Choroid plexus epithelial cell (primary cell): ENCODE data around the gene LRRC45.

Experiments used
- DNase-seq: peaks from one replicate; pipeline ENCODE4 v3.0.0-alpha.2; 2010; ENCODE audit warnings: low read depth
- H3K4me3 ChIP-seq: 2 replicates; pipeline ENCODE4 v1.5.1; 2011; ENCODE audit warnings: low read depth, mild to moderate bottlenecking, control low read depth, low read length, moderate library complexity
- TF ChIP-seq, protein P1 (sequence below): conservative IDR thresholded peaks from 2 replicates; pipeline ENCODE4 v1.5.1; 2011; ENCODE audit warnings: low read depth, mild to moderate bottlenecking, control low read depth, inconsistent platforms, low read length, moderate library complexity

The LRRC45 gene

DNA sequence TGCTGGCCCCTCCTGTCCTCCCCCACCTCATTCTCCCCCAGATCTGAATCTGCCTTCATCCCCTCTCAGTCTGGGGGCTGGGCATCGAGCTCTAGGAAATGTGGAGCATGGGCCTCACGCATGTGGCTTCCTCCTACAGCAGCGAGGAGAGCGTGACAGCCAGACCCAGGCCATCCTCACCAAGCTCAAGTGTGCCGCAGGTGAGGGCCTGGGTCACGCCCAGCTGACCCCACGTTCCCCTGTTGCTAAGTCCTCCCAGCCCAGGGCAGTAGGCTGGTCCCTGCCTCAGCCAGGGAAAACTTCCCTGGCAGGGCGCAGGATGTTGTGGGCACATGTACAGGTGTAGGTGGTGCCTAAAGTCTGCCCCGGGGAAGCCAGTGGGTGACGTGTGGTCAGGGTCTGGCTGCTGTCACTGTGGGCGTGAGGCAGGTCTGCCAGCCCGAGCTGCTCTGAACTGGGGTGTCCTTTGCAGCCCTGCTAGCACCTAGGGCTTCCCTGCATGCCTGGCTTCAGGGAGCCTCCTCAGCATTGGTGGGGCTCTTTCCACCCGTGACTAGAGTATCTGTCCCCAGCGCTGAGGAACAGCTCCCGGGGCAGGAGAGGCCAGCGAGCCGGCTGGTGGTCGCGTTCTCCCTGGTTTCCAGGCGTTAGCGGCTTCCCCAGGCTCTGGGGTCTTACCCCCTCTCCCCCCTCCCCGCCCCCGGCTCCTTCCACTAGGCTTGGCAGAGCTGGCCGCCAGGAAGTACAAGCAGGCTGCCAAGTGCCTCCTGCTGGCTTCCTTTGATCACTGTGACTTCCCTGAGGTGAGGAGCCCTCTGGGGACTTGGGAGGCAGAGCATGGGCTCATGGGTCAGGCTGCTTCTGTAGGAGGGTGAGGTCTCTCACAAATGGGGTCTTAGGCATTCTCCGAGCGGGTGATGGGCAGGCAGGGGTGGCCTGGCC, 32.2 kb downstream of the LRRC45 start:
- no peak overlapping the region for H3K4me3 ChIP-seq
- DNase-seq = no peak

DNA sequence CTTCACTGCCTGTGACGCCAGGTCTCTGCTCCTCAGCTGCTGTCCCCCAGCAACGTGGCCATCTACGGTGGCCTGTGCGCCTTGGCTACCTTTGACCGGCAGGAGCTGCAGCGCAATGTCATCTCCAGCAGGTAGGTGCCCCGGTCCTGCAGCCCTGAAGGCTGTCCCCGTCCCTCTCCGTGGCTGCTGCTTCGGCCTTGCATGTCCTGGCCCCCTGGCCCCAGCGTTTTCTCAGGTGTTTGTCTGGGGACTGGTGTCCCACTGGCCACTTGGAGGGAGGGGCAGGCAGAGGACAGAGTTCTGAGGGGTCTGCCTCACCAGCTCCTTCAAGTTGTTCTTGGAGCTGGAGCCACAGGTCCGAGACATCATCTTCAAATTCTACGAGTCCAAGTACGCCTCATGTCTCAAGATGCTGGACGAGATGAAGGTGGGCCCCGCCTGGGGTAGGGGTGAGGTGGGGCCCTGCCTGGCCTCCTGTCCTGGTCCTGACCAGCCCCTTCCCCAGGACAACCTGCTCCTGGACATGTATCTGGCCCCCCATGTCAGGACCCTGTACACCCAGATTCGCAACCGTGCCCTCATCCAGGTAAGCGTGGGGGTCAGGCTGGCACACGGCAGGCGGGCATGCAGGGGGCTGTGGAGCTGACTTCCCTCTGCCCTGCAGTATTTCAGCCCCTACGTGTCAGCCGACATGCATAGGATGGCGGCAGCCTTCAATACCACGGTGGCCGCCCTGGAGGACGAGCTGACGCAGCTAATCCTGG, 33.0 kb downstream of the LRRC45 start:
- TF ChIP-seq, protein P1, sequence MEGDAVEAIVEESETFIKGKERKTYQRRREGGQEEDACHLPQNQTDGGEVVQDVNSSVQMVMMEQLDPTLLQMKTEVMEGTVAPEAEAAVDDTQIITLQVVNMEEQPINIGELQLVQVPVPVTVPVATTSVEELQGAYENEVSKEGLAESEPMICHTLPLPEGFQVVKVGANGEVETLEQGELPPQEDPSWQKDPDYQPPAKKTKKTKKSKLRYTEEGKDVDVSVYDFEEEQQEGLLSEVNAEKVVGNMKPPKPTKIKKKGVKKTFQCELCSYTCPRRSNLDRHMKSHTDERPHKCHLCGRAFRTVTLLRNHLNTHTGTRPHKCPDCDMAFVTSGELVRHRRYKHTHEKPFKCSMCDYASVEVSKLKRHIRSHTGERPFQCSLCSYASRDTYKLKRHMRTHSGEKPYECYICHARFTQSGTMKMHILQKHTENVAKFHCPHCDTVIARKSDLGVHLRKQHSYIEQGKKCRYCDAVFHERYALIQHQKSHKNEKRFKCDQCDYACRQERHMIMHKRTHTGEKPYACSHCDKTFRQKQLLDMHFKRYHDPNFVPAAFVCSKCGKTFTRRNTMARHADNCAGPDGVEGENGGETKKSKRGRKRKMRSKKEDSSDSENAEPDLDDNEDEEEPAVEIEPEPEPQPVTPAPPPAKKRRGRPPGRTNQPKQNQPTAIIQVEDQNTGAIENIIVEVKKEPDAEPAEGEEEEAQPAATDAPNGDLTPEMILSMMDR = no peak
- no peak for DNase-seq
- H3K4me3 ChIP-seq = no peak overlapping the region

More for the DNA sequence above, 32.2 kb downstream of the LRRC45 start:
- TF ChIP-seq, protein P1 = no peak

DNA sequence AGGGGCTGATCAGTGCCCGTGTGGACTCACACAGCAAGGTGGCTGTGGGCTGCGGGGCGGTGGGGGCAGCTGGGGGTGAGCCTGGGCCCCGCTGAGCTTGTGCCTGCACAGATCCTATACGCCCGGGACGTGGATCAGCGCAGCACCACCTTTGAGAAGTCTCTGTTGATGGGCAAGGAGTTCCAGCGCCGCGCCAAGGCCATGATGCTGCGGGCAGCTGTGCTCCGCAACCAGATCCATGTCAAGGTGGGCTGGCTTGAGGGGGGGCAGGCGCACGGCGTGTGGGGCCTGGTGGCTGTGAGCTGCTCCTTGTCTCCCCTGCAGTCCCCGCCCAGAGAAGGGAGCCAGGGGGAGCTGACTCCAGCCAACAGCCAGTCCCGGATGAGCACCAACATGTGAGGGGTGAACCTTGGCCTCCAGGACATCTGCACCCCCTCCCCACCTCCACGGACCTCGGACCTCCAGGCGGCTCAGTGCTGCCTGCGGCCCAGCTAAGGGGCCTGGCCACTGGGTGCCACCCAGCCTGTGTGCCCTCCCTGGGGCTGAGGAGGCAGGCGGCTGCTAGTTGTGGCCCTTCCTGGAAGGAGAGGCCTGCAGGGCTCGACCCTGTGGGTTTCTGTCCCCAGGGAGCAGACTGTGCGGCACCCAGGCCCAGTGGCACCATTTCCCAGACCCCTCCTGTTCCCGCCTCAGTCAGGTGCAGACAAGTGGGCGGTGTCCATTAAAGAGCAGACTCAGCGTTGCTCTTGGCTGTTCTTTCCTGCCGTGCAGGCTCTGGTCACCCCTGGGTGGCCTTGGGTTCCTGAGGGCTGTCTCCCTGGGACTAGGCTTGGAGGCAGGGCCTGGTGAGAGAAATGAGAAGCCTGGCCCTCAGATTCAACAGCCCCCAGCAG, 33.9 kb downstream of the LRRC45 start:
- no peak overlapping the region for H3K4me3 ChIP-seq
- no peak for DNase-seq
- TF ChIP-seq, protein P1 = no peak

DNA sequence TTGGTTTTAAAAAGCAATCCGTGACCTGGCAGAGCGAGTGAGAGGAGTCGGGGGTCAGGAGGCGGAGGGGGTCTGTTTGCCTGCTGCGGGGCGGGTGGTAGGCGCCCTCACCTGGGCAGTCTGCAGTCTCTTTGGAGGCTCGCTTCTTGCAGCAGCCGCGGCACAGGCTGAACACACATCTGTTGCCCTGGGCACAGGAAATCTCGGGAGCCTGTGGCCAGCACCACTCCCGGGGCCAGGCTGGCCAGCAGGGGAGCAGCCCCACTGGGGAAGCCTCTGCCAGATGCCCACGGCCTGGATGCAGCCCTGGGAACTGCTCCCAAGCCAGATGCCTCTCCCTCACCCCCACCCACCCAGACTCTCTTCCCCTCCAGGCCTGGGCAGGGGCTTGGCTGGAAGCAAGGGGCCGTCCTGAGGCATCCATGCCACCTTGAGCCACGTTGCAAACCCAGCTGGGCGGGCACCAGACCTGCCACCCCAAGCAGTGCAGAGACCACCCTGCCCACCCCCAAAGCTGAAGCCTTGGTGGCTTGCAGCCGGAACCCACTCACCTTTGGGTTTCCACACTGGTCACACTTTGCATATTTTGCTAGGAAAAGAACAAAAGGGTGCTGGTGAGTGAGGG, 35.2 kb downstream of the LRRC45 start:
- DNase-seq = no peak
- no peak overlapping the region for H3K4me3 ChIP-seq
- TF ChIP-seq, protein P1 = no peak

DNA sequence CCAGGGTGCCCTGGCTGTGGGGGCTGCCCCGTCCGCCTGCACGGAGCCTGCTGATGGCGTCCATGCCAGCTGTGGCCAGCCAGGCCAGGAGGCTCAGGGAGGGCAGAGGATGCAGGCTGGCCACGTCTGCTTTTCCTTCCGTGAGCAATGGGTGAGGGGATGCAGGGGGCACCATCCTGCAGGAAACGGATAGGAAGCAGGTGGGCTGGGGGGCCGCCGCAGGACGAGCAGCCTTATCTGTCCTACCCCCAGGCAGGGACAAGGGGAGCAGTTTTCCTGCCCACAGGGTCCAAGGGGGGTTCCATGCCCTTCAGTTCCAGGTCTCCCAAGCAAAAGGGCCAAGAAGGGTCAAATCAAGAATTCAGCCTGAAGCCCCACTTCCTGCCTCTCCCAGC, 35.7 kb downstream of the LRRC45 start:
- H3K4me3 ChIP-seq = no peak overlapping the region
- TF ChIP-seq, protein P1 = no peak
- no peak for DNase-seq

DNA sequence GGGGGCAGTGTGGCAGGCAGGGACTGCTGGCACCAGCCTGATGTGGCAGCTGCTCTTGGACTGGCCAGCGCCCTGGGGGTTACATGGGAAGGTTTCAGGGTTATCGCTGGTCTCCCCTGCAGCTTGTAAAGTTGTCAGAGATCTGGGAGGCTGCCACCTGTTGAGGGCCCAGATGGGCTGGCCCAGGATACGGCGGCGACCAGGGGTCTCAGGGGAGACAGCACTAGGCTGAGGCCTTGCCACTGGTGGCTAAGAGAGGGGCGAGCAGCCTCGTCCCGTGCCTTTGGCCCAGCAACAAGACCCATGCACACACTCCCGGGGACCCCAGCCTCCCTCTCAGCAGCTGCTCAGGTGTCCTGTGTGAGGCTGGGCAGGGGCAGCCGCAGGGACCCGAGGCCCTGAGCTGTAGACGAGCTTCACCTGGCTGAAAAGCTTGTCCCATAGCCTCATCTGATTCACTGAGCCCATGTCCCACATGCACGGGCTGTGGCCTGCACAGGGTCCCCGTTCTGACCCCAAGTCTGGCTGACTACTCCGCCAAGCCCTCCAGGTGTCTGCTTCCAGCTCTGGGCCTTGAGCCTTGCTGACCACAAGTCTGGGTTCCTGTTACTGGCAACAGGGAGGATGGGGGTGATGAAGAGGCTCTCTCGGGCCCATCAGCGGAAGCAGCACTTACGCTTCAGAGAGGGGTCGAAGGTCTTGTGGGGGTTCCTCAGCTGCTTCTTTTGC, 36.3 kb downstream of the LRRC45 start:
- DNase-seq = no peak
- H3K4me3 ChIP-seq = no peak overlapping the region
- TF ChIP-seq, protein P1 = no peak
